ENCODE results near the gene ACD.

ACD gene

GRCh38 chr16:67649494-67649931, 10.5 kb downstream of the ACD start:
- H3K4me1 ChIP-seq: peaks cover 21% of the 10 kb centered on the region
- peaks cover 2% of the 10 kb centered on the region; the same call in 1 of the 2 replicates for H4K20me1 ChIP-seq
- no peak overlapping the region for H3K4me2 ChIP-seq
- peaks cover 80% of the 10 kb centered on the region for H3K36me3 ChIP-seq
- H3K9ac ChIP-seq: no peak overlapping the region
- no peaks in the 10 kb centered on the region for H3K27me3 ChIP-seq
- no peak for TF ChIP-seq Cebpa-rat (IDR thresholded peaks at IDR 0.05)
- H3K4me3 ChIP-seq: no peak overlapping the region
- H3K27ac ChIP-seq: no peak overlapping the region
- no peaks in the 10 kb centered on the region for H3K9me3 ChIP-seq

GRCh38 chr16:67648764-67649407, 11.2 kb downstream of the ACD start:
- H3K4me1 ChIP-seq: peaks cover 27% of the 10 kb centered on the region
- no peak overlapping the region for H3K27ac ChIP-seq
- peaks cover 74% of the 10 kb centered on the region for H3K36me3 ChIP-seq
- H3K9ac ChIP-seq: no peak overlapping the region
- no peaks in the 10 kb centered on the region for H4K20me1 ChIP-seq
- H3K4me2 ChIP-seq: no peak overlapping the region
- H3K27me3 ChIP-seq: no peaks in the 10 kb centered on the region
- no peak overlapping the region for H3K4me3 ChIP-seq
- no peaks in the 10 kb centered on the region for H3K9me3 ChIP-seq
- no peak for TF ChIP-seq Cebpa-rat (IDR thresholded peaks at IDR 0.05)

GRCh38 chr16:67648088-67648763, 11.8 kb downstream of the ACD start:
- no peak overlapping the region for H3K9ac ChIP-seq
- H3K4me3 ChIP-seq: no peak overlapping the region
- H3K9me3 ChIP-seq: no peaks in the 10 kb centered on the region
- no peak overlapping the region for H3K4me2 ChIP-seq
- H3K27ac ChIP-seq: no peak overlapping the region
- peaks cover 69% of the 10 kb centered on the region for H3K36me3 ChIP-seq
- no peak for TF ChIP-seq Cebpa-rat (IDR thresholded peaks at IDR 0.05)
- H3K27me3 ChIP-seq: no peaks in the 10 kb centered on the region
- no peaks in the 10 kb centered on the region for H4K20me1 ChIP-seq
- peaks cover 31% of the 10 kb centered on the region for H3K4me1 ChIP-seq

- no peaks in the 10 kb centered on the region for H3K27me3 ChIP-seq
- peaks cover 65% of the 10 kb centered on the region for H3K36me3 ChIP-seq
- no peak overlapping the region for H3K4me2 ChIP-seq
- H3K4me3 ChIP-seq: no peak overlapping the region
- H3K27ac ChIP-seq: no peak overlapping the region
- H4K20me1 ChIP-seq: no peaks in the 10 kb centered on the region
- H3K4me1 ChIP-seq: peaks cover 31% of the 10 kb centered on the region
- H3K9ac ChIP-seq: no peak overlapping the region
- H3K9me3 ChIP-seq: no peaks in the 10 kb centered on the region
- TF ChIP-seq Cebpa-rat (IDR thresholded peaks at IDR 0.05): no peak
Measured at GRCh38 chr16:67647681-67648080, 12.4 kb downstream of the ACD start.

GRCh38 chr16:67647111-67647651, 12.9 kb downstream of the ACD start:
- Histone ChIP-seq H3K27ac (peak overlapping the region; percentile 97), H3K27me3 (no peaks in the 10 kb centered on the region), H3K9ac (no peak overlapping the region), H3K4me3 (no peak overlapping the region), H3K4me1 (peaks cover 35% of the 10 kb centered on the region), H3K36me3 (peaks cover 60% of the 10 kb centered on the region), H3K9me3 (no peaks in the 10 kb centered on the region), H4K20me1 (no peaks in the 10 kb centered on the region), H3K4me2 (no peak overlapping the region)
- no peak for TF ChIP-seq Cebpa-rat (IDR thresholded peaks at IDR 0.05)

GRCh38 chr16:67645397-67646121, 14.5 kb downstream of the ACD start:
- peak overlapping the region; percentile 97 for H3K4me2 ChIP-seq
- H3K9ac ChIP-seq: peak overlapping the region; percentile 93
- peaks cover 45% of the 10 kb centered on the region for H3K4me1 ChIP-seq
- peak overlapping the region; percentile 97 for H3K27ac ChIP-seq
- H3K36me3 ChIP-seq: peaks cover 44% of the 10 kb centered on the region
- no peaks in the 10 kb centered on the region for H3K27me3 ChIP-seq
- no peak for TF ChIP-seq Cebpa-rat (IDR thresholded peaks at IDR 0.05)
- H3K4me3 ChIP-seq: peak overlapping the region; percentile 76
- no peaks in the 10 kb centered on the region for H3K9me3 ChIP-seq
- no peaks in the 10 kb centered on the region for H4K20me1 ChIP-seq

- no peaks in the 10 kb centered on the region for H3K27me3 ChIP-seq
- TF ChIP-seq Cebpa-rat (IDR thresholded peaks at IDR 0.05): no peak
- peak overlapping the region; percentile 97 for H3K4me2 ChIP-seq
- peaks cover 54% of the 10 kb centered on the region for H3K4me1 ChIP-seq
- peak overlapping the region; percentile 97 for H3K27ac ChIP-seq
- H3K4me3 ChIP-seq: no peak overlapping the region
- peaks cover 42% of the 10 kb centered on the region for H3K36me3 ChIP-seq
- peak overlapping the region; percentile 93 for H3K9ac ChIP-seq
- no peaks in the 10 kb centered on the region for H4K20me1 ChIP-seq
- H3K9me3 ChIP-seq: no peaks in the 10 kb centered on the region
Measured at GRCh38 chr16:67644038-67644437, 16.0 kb downstream of the ACD start.

- H3K27ac ChIP-seq: peak overlapping the region; percentile 8; the same call in 1 of the 2 replicates
- H3K36me3 ChIP-seq: peaks cover 44% of the 10 kb centered on the region
- 0 out of 2 replicates have a peak overlapping the region, but pooled peaks have one; percentile 3 for H3K9ac ChIP-seq
- H3K4me2 ChIP-seq: peak overlapping the region; percentile 15
- no peak overlapping the region for H3K4me3 ChIP-seq
- no peaks in the 10 kb centered on the region for H3K9me3 ChIP-seq
- H3K4me1 ChIP-seq: peaks cover 54% of the 10 kb centered on the region
- no peak for TF ChIP-seq Cebpa-rat (IDR thresholded peaks at IDR 0.05)
- H3K27me3 ChIP-seq: no peaks in the 10 kb centered on the region
- H4K20me1 ChIP-seq: no peaks in the 10 kb centered on the region
Measured at GRCh38 chr16:67641779-67642708, 18.0 kb downstream of the ACD start.

GRCh38 chr16:67637625-67638024, 22.4 kb downstream of the ACD start:
- no peak overlapping the region for H3K4me3 ChIP-seq
- no peaks in the 10 kb centered on the region for H3K27me3 ChIP-seq
- no peaks in the 10 kb centered on the region for H4K20me1 ChIP-seq
- H3K36me3 ChIP-seq: peaks cover 77% of the 10 kb centered on the region
- no peak for TF ChIP-seq Cebpa-rat (IDR thresholded peaks at IDR 0.05)
- H3K4me2 ChIP-seq: no peak overlapping the region
- no peak overlapping the region for H3K9ac ChIP-seq
- H3K9me3 ChIP-seq: no peaks in the 10 kb centered on the region
- H3K27ac ChIP-seq: no peak overlapping the region
- H3K4me1 ChIP-seq: peaks cover 23% of the 10 kb centered on the region
